CD4-positive, alpha-beta T cell treated with Interleukin-15 for 1 hour (primary cell): Measurements from ENCODE around the gene POTEI.
"Not testable (repeated sequence)": the region's sequence is repeated elsewhere in the genome, so short reads cannot be mapped to it uniquely, and the experiment has no call there.

ENCODE experiments used
- DNase-seq: peaks from one replicate; pipeline ENCODE4 v3.0.0-alpha.2; 2020

The POTEI gene

GRCh38 chr2:130454712-130455083 is 54.4 kb downstream of the POTEI start:
- not testable (repeated sequence) for DNase-seq

- not testable (repeated sequence) for DNase-seq
Observed at GRCh38 chr2:130453955-130454711, 55.0 kb downstream of the POTEI start.

- DNase-seq: not testable (repeated sequence)
Observed at GRCh38 chr2:130452897-130453296, 56.2 kb downstream of the POTEI start.

GRCh38 chr2:130451823-130452222 is 57.3 kb downstream of the POTEI start:
- DNase-seq: not testable (repeated sequence)

GRCh38 chr2:130451278-130451677 is 57.9 kb downstream of the POTEI start:
- DNase-seq: not testable (repeated sequence)

- not testable (repeated sequence) for DNase-seq
Observed at GRCh38 chr2:130450366-130450765, 58.8 kb downstream of the POTEI start.

- DNase-seq: peak; percentile 41
Observed at GRCh38 chr2:130427631-130428030, 81.5 kb downstream of the POTEI start.

- not testable (repeated sequence) for DNase-seq
Observed at GRCh38 chr2:130418845-130419244, 90.3 kb downstream of the POTEI start.

GRCh38 chr2:130416693-130417092 is 92.4 kb downstream of the POTEI start:
- not testable (repeated sequence) for DNase-seq
